ENCODE results near the gene MED10. TPM values are rescaled to one million over a fixed set of nuclear protein-coding genes. Genes with fewer than 3 reads are reported as not detected.
"Not testable (repeated sequence)": the region's sequence is repeated elsewhere in the genome, so short reads cannot be mapped to it uniquely, and the experiment has no call there.

MED10 gene
- total and polyA plus RNA-seq, 12 donors = 9.5 to 38.2 (median 25.7) TPM

- WGBS, 4 donors = 84 to 90% (median 87%) methylated on average over 6 of the region's 6 CpGs
- intact Hi-C loops (cut with DNase I) = no loop called here
- Histone ChIP-seq H3K4me3 (no peak overlapping the region), H3K9me3 (replicated peaks in 1 of 3) (no peaks in the 10 kb centered on the region), H3K4me1 (replicated peaks in 1 of 2) (no peaks in the 10 kb centered on the region), H3K36me3 (replicated peaks in 1 of 2) (peaks cover 0 to 4% of the 10 kb centered on the region in 2 donors), H3K27me3 (no peaks in the 10 kb centered on the region), H3K27ac (no peak overlapping the region)
- TF ChIP-seq, protein P1, sequence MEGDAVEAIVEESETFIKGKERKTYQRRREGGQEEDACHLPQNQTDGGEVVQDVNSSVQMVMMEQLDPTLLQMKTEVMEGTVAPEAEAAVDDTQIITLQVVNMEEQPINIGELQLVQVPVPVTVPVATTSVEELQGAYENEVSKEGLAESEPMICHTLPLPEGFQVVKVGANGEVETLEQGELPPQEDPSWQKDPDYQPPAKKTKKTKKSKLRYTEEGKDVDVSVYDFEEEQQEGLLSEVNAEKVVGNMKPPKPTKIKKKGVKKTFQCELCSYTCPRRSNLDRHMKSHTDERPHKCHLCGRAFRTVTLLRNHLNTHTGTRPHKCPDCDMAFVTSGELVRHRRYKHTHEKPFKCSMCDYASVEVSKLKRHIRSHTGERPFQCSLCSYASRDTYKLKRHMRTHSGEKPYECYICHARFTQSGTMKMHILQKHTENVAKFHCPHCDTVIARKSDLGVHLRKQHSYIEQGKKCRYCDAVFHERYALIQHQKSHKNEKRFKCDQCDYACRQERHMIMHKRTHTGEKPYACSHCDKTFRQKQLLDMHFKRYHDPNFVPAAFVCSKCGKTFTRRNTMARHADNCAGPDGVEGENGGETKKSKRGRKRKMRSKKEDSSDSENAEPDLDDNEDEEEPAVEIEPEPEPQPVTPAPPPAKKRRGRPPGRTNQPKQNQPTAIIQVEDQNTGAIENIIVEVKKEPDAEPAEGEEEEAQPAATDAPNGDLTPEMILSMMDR (IDR thresholded peaks at IDR 0.05) = no peak
- no peak for TF ChIP-seq POLR2A (IDR thresholded peaks at IDR 0.05)
- DNase-seq = peak in 1 of 7 donors; percentile 10
Measured at GRCh38 chr5:6358434-6358820, 19.9 kb downstream of the MED10 start.

DNA sequence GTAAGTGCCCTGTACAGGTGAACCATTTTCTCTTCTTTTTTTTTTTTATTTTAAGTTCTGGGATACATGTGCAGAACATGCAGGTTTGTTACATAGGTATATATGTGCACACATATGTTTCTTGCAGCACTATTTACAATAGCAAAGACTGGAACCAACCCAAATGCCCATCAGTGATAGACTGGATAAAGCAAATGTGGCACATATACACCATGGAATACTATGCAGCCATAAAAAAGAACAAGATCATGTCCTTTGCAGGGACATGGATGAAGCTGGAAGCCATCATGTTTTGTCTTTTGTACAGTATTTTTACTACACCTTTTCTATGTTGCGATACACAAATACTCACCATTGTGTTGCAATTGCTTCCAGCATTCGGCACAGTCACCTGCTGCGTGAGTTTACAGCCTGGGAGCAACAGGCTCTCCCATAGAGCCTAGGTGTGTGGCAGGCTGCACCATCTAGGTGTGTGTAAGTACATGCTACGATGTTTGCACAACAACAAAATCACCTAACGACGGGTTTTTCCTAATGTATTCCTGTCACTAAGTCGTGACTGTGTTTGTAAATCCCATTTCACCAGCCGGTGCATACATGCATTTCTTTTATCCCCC, 20.4 kb downstream of the MED10 start:
- DNase-seq = peak in 1 of 7 donors; percentile 5
- H3K36me3 ChIP-seq (replicated peaks in 1 of 2) = not testable (repeated sequence)

GRCh38 chr5:6356578-6357164, 21.7 kb downstream of the MED10 start:
- DNase-seq = no peak
- H3K9me3 ChIP-seq (replicated peaks in 1 of 3) = no peaks in the 10 kb centered on the region
- no peaks in the 10 kb centered on the region for H3K4me1 ChIP-seq (replicated peaks in 1 of 2)
- H3K4me3 ChIP-seq = no peak overlapping the region
- H3K36me3 ChIP-seq (replicated peaks in 1 of 2) = no peaks in the 10 kb centered on the region
- no peaks in the 10 kb centered on the region for H3K27me3 ChIP-seq
- intact Hi-C loops (cut with DNase I) = no loop called here
- TF ChIP-seq, protein P1 (IDR thresholded peaks at IDR 0.05) = no peak
- no peak overlapping the region for H3K27ac ChIP-seq
- WGBS, 4 donors = 89 to 94% (median 93%) methylated on average over 15 to 16 of the region's 16 CpGs

More for the DNA sequence above, 20.4 kb downstream of the MED10 start:
- intact Hi-C loops (cut with DNase I); H3K4me1 ChIP-seq (replicated peaks in 1 of 2); H3K9me3 ChIP-seq (replicated peaks in 1 of 3); H3K27me3 ChIP-seq; H3K4me3 ChIP-seq; H3K27ac ChIP-seq: not testable (repeated sequence)
- WGBS, 4 donors = 85 to 97% (median 92%) methylated on average over 8 of the region's 8 CpGs

DNA sequence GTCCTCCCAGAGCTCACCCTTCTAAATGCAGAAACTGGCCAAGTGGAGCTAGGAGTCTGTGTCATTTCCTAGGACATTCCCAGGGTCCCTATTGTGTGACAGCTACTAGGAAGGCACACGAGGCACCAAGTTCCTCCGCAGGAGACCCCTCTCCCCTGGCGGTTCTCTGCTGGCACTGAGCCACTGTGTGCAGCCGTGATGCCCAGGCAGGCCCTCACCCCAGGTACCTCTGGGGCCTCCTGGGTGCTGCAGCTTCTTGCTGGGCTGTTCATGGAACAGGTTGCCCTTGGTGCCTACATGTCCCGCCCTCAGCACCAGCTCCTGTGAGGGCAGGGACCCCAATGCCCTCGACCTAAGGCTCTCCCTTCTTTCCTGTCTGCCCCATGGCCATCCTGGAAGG, 23.1 kb downstream of the MED10 start:
- H3K9me3 ChIP-seq (replicated peaks in 1 of 3) = no peaks in the 10 kb centered on the region
- 75 to 100% (median 82%) methylated on average over 1 to 6 of the region's 6 CpGs for WGBS, 4 donors
- no peaks in the 10 kb centered on the region for H3K4me1 ChIP-seq (replicated peaks in 1 of 2)
- H3K36me3 ChIP-seq (replicated peaks in 1 of 2) = no peaks in the 10 kb centered on the region
- TF ChIP-seq, protein P1 (IDR thresholded peaks at IDR 0.05) = no peak
- no peak for TF ChIP-seq POLR2A (IDR thresholded peaks at IDR 0.05)
- intact Hi-C loops (cut with DNase I) = no loop called here
- H3K4me3 ChIP-seq = no peak overlapping the region
- no peaks in the 10 kb centered on the region for H3K27me3 ChIP-seq
- H3K27ac ChIP-seq = no peak overlapping the region
- DNase-seq = no peak

GRCh38 chr5:6354848-6355247, 23.5 kb downstream of the MED10 start:
- Histone ChIP-seq H3K36me3 (replicated peaks in 1 of 2) (no peaks in the 10 kb centered on the region), H3K27ac (no peak overlapping the region), H3K9me3 (replicated peaks in 1 of 3) (no peaks in the 10 kb centered on the region), H3K4me1 (replicated peaks in 1 of 2) (no peaks in the 10 kb centered on the region), H3K4me3 (no peak overlapping the region), H3K27me3 (no peaks in the 10 kb centered on the region)
- no peak for DNase-seq
- TF ChIP-seq, protein P1 (IDR thresholded peaks at IDR 0.05) = no peak
- no peak for TF ChIP-seq POLR2A (IDR thresholded peaks at IDR 0.05)
- 60 to 78% (median 74%) methylated on average over 3 of the region's 3 CpGs for WGBS, 4 donors
- intact Hi-C loops (cut with DNase I) = no loop called here
